HT1080 (cell line): ENCODE data around the gene NDRG4. TPM values are rescaled to one million over a fixed set of nuclear protein-coding genes. Genes with fewer than 3 reads are reported as not detected.
A peak's percentile ranks its signal among the peaks of the same experiment; 100 is the strongest.

Experiments
- DNase-seq: peaks from one replicate; pipeline ENCODE4 v3.0.0-alpha.2; 2015; ENCODE audit warnings: low read depth
- polyA plus RNA-seq, 2 experiments: library from polyadenylated mRNA; depleted of rRNA; stranded (reverse); fragments of >200 nt; gene quantifications; 2 replicates each; pipeline ENCODE4 v1.2.3, GENCODE V29; 2015
- total RNA-seq: library from RNA; depleted of rRNA; stranded (reverse); fragments of >200 nt; shearing (Covaris generic); gene quantifications from 2 replicates; pipeline ENCODE4 v1.2.3, GENCODE V29; 2014; rRNA removed

The NDRG4 gene
- 4.6 and 8.8 TPM in 2 replicates for total RNA-seq
- 3.3 and 4.2 TPM in 2 replicates for polyA plus RNA-seq (2015; cell fraction: cytosol; rRNA removed)
- 12.3 and 13.7 TPM in 2 replicates for polyA plus RNA-seq (2015; cell fraction: nucleus; rRNA removed)

GRCh38 chr16:58499615-58500351 is at the start of gene NDRG4:
NDRG4 (plus strand) TSS chr16:58500143; CDS start chr16:58500249, 106 bp downstream.
- peak; percentile 84 for DNase-seq

GRCh38 chr16:58450590-58450989 is 49.4 kb upstream of the NDRG4 start:
- DNase-seq: no peak

- no peak for DNase-seq
These were observed 48.7 kb upstream of the NDRG4 start for GRCh38 chr16:58451265-58451689.

- DNase-seq: peak; percentile 66
These were observed 48.0 kb upstream of the NDRG4 start for GRCh38 chr16:58451945-58452401.

- no peak for DNase-seq
These were observed 47.3 kb upstream of the NDRG4 start for GRCh38 chr16:58452640-58453039.

GRCh38 chr16:58454178-58454577 is 45.8 kb upstream of the NDRG4 start:
- no peak for DNase-seq

- no peak for DNase-seq
These were observed 45.1 kb upstream of the NDRG4 start for GRCh38 chr16:58454856-58455255.

GRCh38 chr16:58455750-58456149 is 44.2 kb upstream of the NDRG4 start:
- no peak for DNase-seq

- DNase-seq: no peak
These were observed 43.8 kb upstream of the NDRG4 start for GRCh38 chr16:58456193-58456592.

- DNase-seq: peak; percentile 52
These were observed 41.2 kb upstream of the NDRG4 start for GRCh38 chr16:58458606-58459343.

GRCh38 chr16:58459344-58460218 is 40.4 kb upstream of the NDRG4 start:
- peak; percentile 90 for DNase-seq

- DNase-seq: no peak
These were observed 39.7 kb upstream of the NDRG4 start for GRCh38 chr16:58460219-58460610.

- DNase-seq: peak; percentile 48
These were observed 38.9 kb upstream of the NDRG4 start for GRCh38 chr16:58461056-58461455.

- DNase-seq: no peak
These were observed 38.3 kb upstream of the NDRG4 start for GRCh38 chr16:58461640-58462039.

- DNase-seq: no peak
These were observed 37.9 kb upstream of the NDRG4 start for GRCh38 chr16:58462089-58462488.

GRCh38 chr16:58462499-58462996 is 37.4 kb upstream of the NDRG4 start:
- no peak for DNase-seq

- DNase-seq: no peak
These were observed 36.7 kb upstream of the NDRG4 start for GRCh38 chr16:58462997-58463941.

- no peak for DNase-seq
These were observed 35.7 kb upstream of the NDRG4 start for GRCh38 chr16:58464047-58464915.
